ENCODE measurements around the gene LEKR1.

LEKR1 gene

DNA sequence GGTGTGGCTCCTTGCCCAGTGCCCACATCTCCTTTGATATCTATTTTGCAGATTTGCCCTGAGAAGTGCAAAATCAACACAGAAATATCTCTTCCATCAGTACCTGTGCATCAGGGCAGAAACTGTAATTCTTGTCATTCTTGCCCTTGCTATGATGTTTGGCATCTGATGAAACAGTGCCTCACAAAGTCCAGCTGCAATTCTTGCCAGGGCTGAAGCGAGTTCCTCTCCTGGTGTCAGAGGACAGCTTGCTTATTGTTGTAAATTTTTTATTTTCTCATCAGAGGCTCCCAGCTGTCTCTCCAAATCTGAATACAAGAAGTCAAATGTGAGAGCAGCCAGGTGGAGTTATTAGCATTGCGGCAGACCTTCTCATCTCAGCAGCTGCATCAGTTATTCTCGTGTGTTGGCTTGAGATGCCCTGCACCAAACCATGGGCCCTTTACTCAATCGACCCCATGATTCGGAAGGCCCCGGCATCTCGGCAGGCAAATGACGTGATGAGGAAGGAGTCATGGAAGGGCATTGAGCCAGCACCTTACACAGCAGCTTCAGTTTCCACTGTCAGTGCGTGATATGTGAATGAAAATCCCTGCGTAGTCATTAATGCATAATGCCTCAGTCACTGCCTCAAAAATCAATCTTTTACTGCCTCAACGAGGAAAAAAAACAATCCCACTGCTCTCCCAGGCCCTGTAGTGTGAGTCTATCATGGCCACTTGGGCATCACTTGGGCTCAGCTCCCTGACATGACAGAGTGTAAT lies 240.4 kb downstream of the LEKR1 start:
- no peaks in the 10 kb centered on the region for H3K9me3 Mint-ChIP-seq
- peaks cover 10% of the 10 kb centered on the region for H3K27me3 Mint-ChIP-seq (ENCODE audit: low read depth)
- no peaks in the 10 kb centered on the region for H3K36me3 Mint-ChIP-seq (ENCODE audit: low read depth)
- H3K4me3 Mint-ChIP-seq, result peak overlapping the region; percentile 33
- peaks cover 31% of the 10 kb centered on the region for H3K4me1 Mint-ChIP-seq (ENCODE audit: low read depth)
- peak overlapping the region; percentile 22 for H3K27ac Mint-ChIP-seq

DNA sequence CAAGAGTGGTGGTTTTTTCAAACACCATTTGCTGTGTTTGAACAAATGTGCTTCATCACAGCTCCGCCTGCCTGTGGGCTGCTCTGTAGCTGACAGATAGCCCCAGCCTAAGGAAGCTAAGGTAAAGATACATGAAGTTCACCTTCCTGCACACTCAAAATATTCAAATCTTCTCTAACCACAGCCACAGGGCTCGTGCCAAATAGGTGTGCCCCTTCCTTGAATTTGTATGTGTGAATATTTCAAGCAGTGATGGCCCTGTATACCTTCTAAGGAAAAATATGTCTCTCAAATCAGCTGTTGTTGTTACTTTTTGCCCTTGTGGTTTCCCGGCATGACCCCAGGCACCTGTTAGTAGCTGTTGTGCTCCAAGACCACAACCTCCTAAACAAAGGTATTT lies 241.0 kb downstream of the LEKR1 start:
- H3K36me3 Mint-ChIP-seq (ENCODE audit: low read depth), result no peaks in the 10 kb centered on the region
- H3K4me3 Mint-ChIP-seq, result peak overlapping the region; percentile 33
- H3K27ac Mint-ChIP-seq, result peak overlapping the region; percentile 22
- no peaks in the 10 kb centered on the region for H3K9me3 Mint-ChIP-seq
- H3K27me3 Mint-ChIP-seq (ENCODE audit: low read depth), result peaks cover 9% of the 10 kb centered on the region
- H3K4me1 Mint-ChIP-seq (ENCODE audit: low read depth), result peaks cover 36% of the 10 kb centered on the region

DNA sequence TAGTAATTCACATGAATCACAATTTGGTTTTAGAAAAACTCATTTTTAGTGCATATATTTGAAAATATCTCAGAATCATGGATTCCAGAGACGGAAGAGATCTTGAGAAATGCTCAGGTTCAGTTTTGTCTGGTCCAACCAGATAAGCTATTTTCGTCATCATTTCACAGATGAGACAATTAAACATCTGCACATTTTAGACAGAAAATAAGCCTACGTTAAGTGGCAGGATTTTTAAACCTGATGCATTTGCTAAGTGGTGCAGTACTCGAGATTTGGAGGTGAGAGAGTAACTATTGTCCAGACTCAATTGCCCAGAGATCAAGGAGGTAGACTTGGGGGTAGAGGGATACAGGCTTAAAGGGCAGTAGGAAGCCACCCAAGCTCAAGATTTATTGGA lies 243.3 kb downstream of the LEKR1 start:
- H3K4me1 Mint-ChIP-seq (ENCODE audit: low read depth), result peaks cover 36% of the 10 kb centered on the region
- H3K9me3 Mint-ChIP-seq, result no peaks in the 10 kb centered on the region
- no peak overlapping the region for H3K4me3 Mint-ChIP-seq
- no peaks in the 10 kb centered on the region for H3K27me3 Mint-ChIP-seq (ENCODE audit: low read depth)
- H3K36me3 Mint-ChIP-seq (ENCODE audit: low read depth), result no peaks in the 10 kb centered on the region
- no peak overlapping the region for H3K27ac Mint-ChIP-seq

DNA sequence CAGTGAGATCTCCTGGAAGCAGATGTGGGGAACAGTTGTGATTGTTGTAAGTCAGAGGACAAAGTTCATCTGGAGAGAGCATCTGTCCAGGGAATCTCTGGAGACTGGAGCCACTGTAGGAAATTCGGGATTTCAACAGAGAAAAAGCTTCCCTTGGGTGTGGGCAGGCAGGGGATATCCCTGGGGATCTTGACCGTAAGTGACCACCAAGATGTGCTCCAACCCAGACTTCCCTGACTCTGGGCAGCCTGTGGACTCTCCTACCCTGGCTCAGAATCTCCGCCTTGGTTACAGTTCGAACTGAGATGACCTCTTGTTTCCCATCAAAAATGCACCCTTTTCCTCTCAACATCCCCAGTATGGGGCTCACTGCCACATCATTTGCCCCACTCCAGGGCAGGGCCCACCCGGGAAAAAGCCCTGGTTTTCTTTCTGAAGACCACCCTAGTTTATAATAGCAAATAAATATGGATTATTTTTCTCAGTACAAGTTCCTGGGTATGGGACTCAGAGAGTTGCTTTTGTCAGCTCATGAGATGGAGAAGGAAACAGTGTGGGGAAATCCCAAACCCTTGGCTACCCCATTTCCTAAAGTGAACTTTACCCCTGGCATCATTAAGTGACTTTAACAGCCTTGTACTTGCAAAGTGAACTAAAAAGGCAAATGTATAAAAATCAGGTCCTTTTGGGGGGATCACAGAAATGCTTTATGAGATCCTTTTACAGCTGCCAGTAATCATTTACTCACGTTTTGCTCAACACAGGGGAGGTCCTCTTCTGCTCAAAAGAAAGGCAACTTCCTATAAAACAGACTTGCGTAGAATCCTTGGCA lies 243.9 kb downstream of the LEKR1 start:
- peaks cover 38% of the 10 kb centered on the region for H3K4me1 Mint-ChIP-seq (ENCODE audit: low read depth)
- H3K9me3 Mint-ChIP-seq, result no peaks in the 10 kb centered on the region
- H3K4me3 Mint-ChIP-seq, result no peak overlapping the region
- H3K27me3 Mint-ChIP-seq (ENCODE audit: low read depth), result no peaks in the 10 kb centered on the region
- no peaks in the 10 kb centered on the region for H3K36me3 Mint-ChIP-seq (ENCODE audit: low read depth)
- H3K27ac Mint-ChIP-seq, result peak overlapping the region; percentile 8

DNA sequence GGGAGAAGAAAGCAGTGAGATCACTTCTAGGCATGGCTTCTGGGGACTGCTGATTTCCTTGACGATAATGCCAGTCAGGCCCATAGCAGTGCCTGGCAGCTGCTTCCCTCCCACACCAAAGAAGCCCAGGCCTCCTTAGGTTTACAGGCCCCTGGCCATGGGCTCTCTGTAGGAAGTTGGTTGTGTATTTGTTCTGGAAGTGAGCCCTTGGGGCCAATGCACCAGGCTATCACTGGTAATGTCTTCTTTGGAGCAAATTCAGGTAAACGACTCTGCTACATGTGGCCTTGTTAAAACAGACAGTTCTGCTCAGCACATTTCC lies 244.5 kb downstream of the LEKR1 start:
- Mint-ChIP-seq H3K9me3 (no peaks in the 10 kb centered on the region), H3K27ac (peak overlapping the region; percentile 8), H3K27me3 (ENCODE audit: low read depth) (no peaks in the 10 kb centered on the region), H3K36me3 (ENCODE audit: low read depth) (no peaks in the 10 kb centered on the region), H3K4me3 (no peak overlapping the region), H3K4me1 (ENCODE audit: low read depth) (peaks cover 43% of the 10 kb centered on the region)

DNA sequence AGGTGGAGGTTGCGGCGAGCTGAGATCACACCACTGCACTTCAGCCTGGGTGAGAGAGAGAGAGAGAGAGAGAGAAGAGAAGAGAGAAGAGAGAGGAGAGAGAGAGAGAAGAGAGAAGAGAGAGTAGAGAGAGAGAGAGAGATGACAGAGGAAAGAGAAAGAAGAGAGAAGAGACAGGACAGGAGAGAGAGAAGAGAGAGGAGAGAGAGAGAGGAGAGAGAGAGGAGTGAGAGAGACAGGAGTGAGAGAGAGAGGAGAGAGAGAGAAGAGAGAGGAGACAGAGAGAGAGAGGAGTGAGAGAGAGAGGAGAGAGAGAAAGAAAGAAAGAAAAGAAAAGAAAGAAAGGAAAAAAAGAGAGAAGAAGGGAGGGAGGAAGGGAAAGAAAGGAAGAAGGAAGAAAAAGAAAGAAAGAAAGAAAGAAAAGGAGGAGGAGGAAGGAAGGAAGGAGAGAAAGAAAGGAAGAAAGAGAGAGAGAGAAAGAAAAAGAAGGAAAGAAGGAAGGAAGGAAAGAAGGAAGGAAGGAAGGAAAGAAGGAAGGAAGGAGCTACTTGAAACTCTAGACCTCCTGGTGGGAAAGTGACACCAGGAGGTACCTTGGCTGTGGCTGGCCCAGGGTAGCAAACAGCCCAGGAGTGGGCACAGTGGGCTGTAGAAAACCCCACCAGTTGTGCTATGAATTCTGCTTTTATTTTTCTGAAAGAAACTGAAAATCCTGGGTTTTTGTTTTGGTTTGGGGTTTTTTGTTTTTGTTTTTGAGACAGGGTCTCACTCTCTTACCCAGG lies 245.8 kb downstream of the LEKR1 start:
- H3K36me3 Mint-ChIP-seq (ENCODE audit: low read depth), result no peaks in the 10 kb centered on the region
- peak overlapping the region; percentile 50 for H3K27ac Mint-ChIP-seq
- H3K4me1 Mint-ChIP-seq (ENCODE audit: low read depth), result peaks cover 42% of the 10 kb centered on the region
- H3K27me3 Mint-ChIP-seq (ENCODE audit: low read depth), result no peaks in the 10 kb centered on the region
- no peak overlapping the region for H3K4me3 Mint-ChIP-seq
- H3K9me3 Mint-ChIP-seq, result no peaks in the 10 kb centered on the region

DNA sequence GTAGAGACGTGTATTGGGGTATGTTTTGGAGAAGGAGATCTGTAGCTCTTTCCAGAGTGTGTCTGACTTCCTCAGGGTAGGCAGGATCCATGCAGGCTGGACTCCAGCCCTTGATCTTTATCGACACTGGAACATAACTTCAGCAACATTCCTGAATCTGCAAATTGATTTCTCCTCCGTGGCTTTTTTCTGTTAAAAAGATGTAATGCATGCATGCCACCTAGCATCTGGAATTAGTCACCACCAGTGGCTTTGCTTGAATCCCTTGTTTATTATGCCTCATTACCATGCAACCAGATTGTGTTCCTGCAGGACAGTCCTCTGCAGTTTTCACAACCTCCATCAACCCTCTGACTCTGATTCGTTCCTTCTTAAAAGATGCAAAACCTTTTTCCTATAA lies 247.7 kb downstream of the LEKR1 start:
- H3K36me3 Mint-ChIP-seq (ENCODE audit: low read depth), result no peaks in the 10 kb centered on the region
- no peak overlapping the region for H3K4me3 Mint-ChIP-seq
- peaks cover 40% of the 10 kb centered on the region for H3K4me1 Mint-ChIP-seq (ENCODE audit: low read depth)
- H3K9me3 Mint-ChIP-seq, result no peaks in the 10 kb centered on the region
- H3K27ac Mint-ChIP-seq, result no peak overlapping the region
- H3K27me3 Mint-ChIP-seq (ENCODE audit: low read depth), result no peaks in the 10 kb centered on the region

DNA sequence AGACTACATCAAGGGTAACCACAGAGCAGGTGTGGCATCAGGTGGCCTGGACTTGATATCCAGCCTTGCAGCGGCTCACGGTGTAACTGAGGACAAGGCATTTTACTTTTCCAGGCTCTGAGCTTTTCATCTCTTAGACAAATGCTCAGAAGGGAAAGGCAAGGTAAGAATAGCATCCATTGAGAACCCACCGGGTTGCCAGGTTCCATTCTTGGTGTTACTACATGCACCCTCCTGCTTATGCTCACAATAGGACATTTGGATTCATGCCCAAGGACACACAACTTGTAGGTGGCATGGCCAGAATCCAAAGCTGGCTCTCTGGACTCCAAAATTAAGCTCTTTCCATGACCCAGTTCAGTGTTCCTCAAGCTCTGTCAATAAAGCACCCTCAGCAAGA lies 248.3 kb downstream of the LEKR1 start:
- Mint-ChIP-seq H3K9me3 (no peaks in the 10 kb centered on the region), H3K27me3 (ENCODE audit: low read depth) (no peaks in the 10 kb centered on the region), H3K27ac (no peak overlapping the region), H3K4me3 (no peak overlapping the region), H3K4me1 (ENCODE audit: low read depth) (peaks cover 40% of the 10 kb centered on the region), H3K36me3 (ENCODE audit: low read depth) (no peaks in the 10 kb centered on the region)

DNA sequence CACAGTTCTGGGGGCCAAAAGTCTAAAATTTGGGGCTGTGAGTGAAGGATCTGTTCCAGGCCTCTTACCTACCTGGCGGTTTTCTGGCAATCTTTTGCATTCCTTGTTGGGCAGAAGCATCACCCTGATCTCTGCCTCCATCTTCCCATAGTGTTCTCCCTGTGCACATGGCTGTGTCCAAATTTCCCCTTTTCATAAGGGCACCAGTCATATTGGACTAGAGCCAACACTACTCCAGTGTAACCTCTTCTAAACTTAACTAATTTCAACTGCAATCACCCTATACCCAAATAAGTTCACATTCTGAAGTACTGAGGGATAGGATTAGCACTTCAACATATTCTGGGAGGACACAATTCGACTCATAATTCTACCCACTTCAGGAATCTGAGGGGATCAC lies 248.8 kb downstream of the LEKR1 start:
- no peaks in the 10 kb centered on the region for H3K27me3 Mint-ChIP-seq (ENCODE audit: low read depth)
- no peak overlapping the region for H3K27ac Mint-ChIP-seq
- H3K36me3 Mint-ChIP-seq (ENCODE audit: low read depth), result no peaks in the 10 kb centered on the region
- peaks cover 42% of the 10 kb centered on the region for H3K4me1 Mint-ChIP-seq (ENCODE audit: low read depth)
- H3K4me3 Mint-ChIP-seq, result no peak overlapping the region
- H3K9me3 Mint-ChIP-seq, result no peaks in the 10 kb centered on the region

DNA sequence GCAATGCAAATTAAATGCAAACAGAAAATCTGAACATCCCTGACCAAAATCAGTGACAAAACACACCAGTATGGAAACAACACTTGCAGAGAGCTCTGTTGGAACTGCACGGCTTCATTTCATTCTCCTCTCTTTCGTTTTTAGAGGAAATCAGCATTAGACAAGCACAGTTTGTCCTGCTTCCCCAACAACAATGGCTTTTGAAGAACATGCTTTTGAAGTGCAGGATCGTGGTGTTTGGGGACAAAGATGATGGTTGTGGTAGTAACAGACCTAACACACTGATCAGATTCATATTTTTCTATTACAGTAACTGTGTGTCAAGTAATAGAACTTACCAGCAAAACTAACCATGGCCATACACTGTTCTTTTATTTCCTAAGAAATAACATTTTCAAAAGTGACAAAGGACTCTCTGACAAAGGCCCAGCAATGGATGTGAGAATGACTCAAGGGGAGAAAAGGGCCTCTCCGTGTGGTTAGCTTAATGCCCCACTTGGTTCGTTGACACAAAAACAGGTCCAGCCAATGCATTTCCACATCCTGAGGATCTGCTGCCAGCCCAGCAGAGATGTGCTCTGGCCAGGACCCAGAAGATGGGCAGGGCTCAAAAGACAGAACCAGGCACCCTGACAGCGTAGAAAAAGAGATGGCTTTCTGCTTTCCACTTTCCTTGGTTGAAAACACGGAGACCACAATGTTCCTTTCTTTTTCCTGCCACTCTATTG lies 249.7 kb downstream of the LEKR1 start:
- no peak overlapping the region for H3K4me3 Mint-ChIP-seq
- H3K36me3 Mint-ChIP-seq (ENCODE audit: low read depth), result no peaks in the 10 kb centered on the region
- H3K4me1 Mint-ChIP-seq (ENCODE audit: low read depth), result peaks cover 38% of the 10 kb centered on the region
- H3K27me3 Mint-ChIP-seq (ENCODE audit: low read depth), result no peaks in the 10 kb centered on the region
- H3K9me3 Mint-ChIP-seq, result no peaks in the 10 kb centered on the region
- H3K27ac Mint-ChIP-seq, result peak overlapping the region; percentile 32

DNA sequence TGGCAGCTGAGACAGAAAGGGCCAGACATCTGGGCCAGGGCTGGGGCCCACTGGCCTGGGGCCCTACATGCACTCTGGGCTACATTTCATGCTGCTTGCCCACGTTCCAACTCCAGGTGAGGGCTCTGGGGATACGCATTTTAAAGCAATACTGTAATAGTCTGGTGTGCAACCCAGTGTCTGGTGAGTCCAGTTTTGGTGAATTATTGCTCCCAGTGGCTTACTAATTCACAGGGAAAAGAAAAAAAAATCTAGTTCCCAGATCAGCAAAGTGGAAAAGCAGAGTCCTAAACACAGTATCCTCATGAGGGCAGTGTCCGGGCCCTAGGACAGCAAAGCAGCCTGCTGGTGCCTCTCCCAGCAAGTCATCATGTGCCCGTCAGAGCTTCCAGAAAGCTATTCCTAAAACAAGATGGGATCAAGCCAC lies 251.4 kb downstream of the LEKR1 start:
- no peaks in the 10 kb centered on the region for H3K9me3 Mint-ChIP-seq
- H3K36me3 Mint-ChIP-seq (ENCODE audit: low read depth), result no peaks in the 10 kb centered on the region
- H3K4me1 Mint-ChIP-seq (ENCODE audit: low read depth), result peaks cover 45% of the 10 kb centered on the region
- no peak overlapping the region for H3K27ac Mint-ChIP-seq
- no peak overlapping the region for H3K4me3 Mint-ChIP-seq
- no peaks in the 10 kb centered on the region for H3K27me3 Mint-ChIP-seq (ENCODE audit: low read depth)

DNA sequence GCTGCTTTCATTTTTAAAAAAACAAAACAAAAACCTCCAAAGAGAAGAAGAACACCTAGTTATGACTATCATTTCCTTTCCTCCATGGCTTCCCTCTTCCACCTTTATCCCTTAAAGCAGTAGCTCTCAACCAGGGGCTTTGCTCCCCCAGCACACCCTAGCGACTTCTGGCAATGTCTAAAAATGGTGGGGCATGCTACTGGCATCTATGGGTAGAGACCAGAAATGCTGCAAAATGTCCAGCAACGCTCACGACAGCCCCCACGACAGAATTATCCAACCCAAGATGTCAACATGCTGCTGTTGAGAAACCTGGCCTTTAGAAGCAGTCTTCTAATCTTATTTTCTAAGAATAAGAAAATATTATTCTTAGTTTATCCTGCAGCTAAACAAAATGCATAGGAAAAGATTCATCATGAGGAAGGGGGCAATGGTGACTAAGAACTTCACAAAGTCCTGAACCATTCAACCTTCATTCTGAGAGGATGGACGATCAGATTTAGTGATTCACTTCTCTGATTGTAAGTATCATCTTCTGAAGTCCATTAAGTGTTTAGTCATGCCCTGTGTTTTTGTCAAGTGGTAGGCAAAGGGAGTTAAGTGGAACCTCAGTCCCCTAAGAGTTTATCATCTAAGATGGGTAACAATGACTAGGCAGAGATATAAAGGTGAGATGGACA lies 252.1 kb downstream of the LEKR1 start:
- no peaks in the 10 kb centered on the region for H3K27me3 Mint-ChIP-seq (ENCODE audit: low read depth)

DNA sequence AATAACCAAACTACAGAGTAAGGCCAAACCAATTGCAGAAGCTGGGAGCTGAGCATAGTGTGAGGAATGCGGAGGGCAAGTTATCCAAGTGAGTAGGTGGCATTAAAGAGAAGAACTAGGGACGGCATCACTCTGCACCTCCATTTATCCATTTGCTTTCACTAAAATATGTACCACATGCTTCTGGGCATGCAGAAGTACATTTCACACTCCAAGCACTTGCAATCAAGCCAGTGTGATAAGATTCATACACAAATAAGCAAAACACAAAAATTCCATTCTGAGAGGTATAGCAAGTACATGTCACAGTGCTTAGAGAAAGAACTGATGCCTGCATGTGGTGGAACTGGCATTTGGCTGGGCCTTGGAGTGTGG lies 252.6 kb downstream of the LEKR1 start:
- no peak overlapping the region for H3K4me3 Mint-ChIP-seq
- no peaks in the 10 kb centered on the region for H3K27me3 Mint-ChIP-seq (ENCODE audit: low read depth)
- H3K36me3 Mint-ChIP-seq (ENCODE audit: low read depth), result no peaks in the 10 kb centered on the region
- H3K4me1 Mint-ChIP-seq (ENCODE audit: low read depth), result peaks cover 50% of the 10 kb centered on the region
- H3K27ac Mint-ChIP-seq, result peak overlapping the region; percentile 22
- no peaks in the 10 kb centered on the region for H3K9me3 Mint-ChIP-seq

More for the DNA sequence above, 252.1 kb downstream of the LEKR1 start:
- Mint-ChIP-seq H3K4me1 (ENCODE audit: low read depth) (peaks cover 50% of the 10 kb centered on the region), H3K27ac (peak overlapping the region; percentile 22), H3K9me3 (no peaks in the 10 kb centered on the region), H3K36me3 (ENCODE audit: low read depth) (no peaks in the 10 kb centered on the region), H3K4me3 (no peak overlapping the region)
